Measurements from ENCODE around the gene LHX3.

LHX3 gene

DNA sequence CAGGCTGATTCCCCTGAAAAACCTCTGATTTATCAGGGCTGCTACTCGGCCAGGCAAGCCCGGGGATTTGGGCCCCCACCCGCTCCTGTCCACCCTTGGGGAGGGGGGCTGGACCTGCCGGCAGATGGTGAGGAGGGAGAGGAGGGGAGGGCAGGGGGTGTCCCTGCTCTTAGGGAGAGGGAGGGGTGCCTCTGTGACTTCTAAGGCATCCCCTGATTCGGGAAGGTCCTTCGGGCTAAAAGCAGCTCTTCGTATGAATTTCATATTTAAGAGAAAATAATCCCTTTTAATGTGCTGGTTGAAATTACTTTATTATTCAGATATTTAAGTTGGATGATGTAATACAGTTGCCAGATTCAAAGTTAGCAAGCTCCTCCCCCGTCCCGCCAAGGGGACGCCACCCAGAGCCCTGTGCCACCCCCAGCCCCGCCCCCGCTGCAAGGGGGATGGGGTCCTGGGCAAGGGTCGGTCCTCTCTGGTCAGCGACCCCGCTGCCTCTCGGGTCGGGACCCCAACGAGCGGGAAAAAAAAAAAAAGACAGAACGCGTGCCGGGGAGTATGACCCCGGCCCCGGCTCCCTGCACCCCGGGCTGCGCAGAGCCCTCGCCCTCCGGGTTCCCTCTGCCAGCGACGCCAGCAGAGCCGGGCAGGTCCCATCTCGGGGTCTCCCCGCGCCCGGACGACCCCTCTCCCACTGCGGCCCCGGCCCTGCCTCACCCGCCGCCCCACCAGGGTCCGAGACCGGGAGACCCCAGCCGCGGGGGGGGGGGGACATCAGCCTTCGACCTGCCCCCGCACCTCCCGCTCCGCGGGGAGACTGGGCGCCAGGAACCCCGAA lies 12.4 kb downstream of the LHX3 start:
- DNase-seq (no peak), ATAC-seq (no peak)

- ATAC-seq (no peak), DNase-seq (no peak)
Observed at GRCh38 chr9:136191960-136192286, 13.0 kb downstream of the LHX3 start.

DNA sequence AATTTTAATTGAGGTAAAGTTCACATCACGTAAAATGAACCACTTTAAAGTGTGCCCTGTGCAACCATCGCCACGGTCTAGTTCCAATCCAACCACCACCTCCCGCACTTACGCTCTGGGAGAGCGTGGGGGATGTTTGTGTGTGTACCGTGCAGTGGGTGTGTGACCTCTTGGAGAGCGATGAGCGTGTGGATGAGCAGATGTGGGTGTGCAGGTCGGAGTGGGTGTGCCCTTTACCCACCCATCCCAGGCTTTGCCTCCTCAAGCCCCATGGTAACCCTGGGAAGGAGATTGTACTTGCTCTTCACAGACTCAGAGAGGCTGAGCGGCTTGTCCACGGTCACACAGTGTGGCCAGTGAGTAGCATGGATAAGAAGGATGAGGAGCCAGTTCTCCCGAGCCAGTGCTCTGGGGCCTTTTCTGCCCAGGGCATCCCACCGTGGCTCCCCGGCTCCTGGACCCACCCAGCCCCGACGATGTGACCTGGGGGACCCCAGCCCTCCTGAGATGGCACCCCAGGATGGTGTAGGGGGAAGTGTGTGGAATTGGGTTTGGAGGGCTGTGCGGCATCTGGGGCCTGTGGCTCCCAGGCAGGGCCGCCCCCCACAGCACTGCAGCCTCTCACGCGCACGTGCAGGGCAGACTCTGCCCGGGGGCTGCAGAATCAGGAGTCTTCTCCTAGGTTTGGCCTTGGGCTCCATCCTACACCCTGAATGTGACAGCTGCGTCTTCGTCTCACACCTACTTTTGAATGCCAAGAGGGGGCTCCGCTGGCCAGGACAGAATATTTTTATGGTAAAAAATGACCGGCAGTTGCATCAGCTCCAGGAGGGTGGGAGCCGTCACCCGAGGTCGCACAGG lies 13.6 kb downstream of the LHX3 start:
- DNase-seq (no peak), ATAC-seq (no peak)

GRCh38 chr9:136190656-136191055 lies 14.3 kb downstream of the LHX3 start:
- no peak for DNase-seq
- no peak for ATAC-seq

DNA sequence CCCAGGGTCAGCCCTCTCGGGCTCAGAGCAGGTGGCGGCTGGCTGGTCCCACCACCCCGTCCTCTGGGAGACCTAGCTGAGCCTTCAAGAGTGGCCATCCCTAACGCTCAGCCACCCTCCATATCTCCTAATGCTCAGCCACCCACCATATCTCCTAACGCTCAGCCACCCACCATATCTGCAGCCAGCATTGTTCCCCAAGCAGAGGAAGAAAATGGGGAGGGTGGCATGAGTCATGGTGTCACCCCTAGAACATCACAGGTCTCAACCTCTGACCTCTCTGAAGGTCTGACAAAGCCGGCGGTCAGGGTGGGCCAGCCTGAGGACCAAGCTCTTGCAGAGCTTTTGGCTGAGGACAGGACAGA lies 14.7 kb downstream of the LHX3 start:
- DNase-seq (no peak), ATAC-seq (no peak)

- ATAC-seq: no peak
- DNase-seq: no peak
Observed at GRCh38 chr9:136189394-136190236, 15.3 kb downstream of the LHX3 start.

DNA sequence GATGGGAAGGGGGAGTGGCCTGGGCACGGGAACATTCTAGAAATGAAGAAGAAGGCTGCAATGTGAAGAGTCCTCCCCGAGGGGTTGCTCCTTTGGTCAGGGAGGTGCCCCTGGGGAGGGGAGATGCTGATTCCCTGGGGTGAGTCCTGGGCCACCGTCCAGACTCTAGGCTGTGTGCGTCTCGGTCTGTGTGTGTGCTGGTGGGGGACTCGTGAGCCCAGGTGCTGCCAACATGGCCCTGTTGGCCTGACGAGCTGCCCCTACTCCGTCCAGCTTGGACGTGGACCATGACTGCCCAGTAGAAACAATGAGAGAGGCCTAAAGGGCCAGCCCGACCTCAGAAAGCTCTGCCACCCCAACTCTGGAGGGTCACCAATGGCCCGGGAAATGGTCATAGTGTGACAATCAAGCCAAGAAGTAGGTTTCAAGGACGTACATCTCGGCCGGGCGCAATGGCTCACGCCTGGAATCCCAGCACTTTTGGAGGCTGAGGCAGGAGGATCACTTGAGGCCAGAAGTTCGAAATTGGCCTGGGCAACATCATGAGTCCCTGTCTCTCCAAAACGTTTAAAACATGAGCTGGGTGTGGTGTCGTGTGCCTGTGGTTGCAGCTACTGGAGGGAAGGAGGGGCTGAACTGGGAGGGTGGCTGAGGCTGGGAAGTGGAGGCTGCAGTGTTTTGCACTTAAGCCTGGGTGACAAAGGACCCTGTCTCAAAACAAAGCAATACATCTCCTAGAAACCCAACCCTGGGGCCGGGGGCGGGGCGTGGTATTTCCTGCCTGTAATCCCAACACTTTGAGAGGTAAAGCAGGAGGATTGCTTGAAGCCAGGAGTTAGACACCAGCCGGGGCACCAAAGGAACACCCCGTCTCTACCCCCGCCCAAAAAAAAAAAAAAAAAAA lies 17.0 kb downstream of the LHX3 start:
- no peak for DNase-seq
- ATAC-seq: no peak

GRCh38 chr9:136187197-136187596 lies 17.7 kb downstream of the LHX3 start:
- ATAC-seq: no peak
- no peak for DNase-seq

DNA sequence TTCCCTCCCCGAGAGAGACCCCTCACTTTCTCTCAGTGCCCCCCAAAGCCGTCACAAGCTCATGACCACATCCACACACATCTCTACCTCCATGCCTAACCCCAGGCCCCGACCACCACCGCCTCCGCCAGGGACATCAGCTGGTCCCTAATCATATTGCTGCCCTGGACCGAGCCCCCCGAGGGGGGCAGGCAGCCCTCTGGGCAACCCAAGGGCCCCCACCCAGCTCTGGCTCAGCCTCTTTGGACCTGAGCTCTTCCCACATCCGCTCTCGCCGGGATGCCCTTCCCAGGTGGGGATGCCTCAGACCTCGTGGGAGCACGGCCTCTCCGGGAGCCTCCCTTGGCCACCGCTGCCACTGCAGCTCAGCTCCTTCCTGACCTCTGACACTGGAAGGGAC lies 18.5 kb downstream of the LHX3 start:
- no peak for DNase-seq

GRCh38 chr9:136185596-136186366 lies 19.1 kb downstream of the LHX3 start:
- ATAC-seq (no peak), DNase-seq (no peak)

More for the DNA sequence above, 18.5 kb downstream of the LHX3 start:
- ATAC-seq: no peak

- ATAC-seq (no peak), DNase-seq (no peak)
Observed at GRCh38 chr9:136185066-136185465, 19.9 kb downstream of the LHX3 start.

DNA sequence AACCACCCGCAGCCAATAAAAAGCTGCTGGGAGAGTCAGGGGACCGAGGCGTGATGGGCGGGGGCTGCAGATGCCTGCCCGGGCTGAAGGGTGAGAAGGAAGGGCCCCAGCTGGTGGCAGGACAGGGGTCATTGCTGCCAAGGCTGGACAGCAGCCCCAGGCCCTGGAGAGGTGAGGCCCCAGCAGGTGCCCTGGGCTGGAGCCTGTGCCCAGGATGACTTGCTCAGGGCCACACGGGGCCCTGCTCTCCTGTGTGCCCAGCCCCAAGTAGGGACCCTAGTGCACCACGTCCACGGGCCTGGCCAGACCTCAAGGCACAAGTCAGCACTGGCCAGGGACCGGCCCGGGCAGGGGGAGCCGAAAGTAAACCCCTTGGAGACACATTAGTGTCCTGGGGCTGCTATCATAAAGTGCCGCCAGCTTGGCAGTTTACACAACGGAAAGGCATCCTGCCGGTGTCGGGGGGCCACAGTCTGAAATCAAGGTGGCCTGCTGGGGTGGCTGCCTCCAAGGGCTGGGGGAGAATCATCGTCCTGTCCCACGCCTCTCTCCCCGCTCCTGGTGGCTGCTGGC lies 22.0 kb downstream of the LHX3 start:
- ATAC-seq (no peak), DNase-seq (no peak)

- DNase-seq: no peak
- ATAC-seq: no peak
Observed at GRCh38 chr9:136182420-136182787, 22.5 kb downstream of the LHX3 start.

DNA sequence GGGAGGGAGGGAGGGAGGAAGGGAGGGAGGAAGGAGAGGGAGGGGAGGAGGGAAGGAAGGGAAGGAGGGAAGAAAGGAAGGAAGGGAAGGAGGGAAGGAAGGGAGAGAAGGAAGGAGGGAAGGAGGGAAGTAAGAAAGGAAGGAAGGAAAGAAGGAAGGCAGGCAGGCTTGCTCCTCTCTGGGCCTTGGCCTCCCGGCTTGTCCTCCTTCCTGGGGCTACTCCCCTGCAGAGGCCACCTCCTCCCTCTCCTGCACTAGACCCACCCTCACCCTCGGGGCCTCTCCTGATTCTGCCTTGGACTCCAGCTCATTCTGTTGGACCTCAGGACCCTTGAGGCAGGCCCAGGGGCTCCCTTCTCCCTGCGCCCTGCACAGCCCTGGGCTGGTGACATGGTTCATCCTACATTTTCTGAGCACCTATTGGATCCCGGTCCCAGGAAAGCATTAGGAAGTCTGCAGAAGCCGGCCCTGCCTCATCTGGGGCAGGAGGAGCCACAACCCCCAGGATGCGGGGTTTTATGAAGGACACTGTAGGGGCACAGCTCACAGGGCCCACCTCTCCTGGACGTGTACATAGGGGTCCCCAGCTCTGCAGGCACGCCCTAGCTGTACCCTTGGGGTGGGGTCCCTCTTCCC lies 23.0 kb downstream of the LHX3 start:
- ATAC-seq (no peak), DNase-seq (no peak)

- ATAC-seq: no peak
- no peak for DNase-seq
Observed at GRCh38 chr9:136180586-136180985, 24.3 kb downstream of the LHX3 start.

DNA sequence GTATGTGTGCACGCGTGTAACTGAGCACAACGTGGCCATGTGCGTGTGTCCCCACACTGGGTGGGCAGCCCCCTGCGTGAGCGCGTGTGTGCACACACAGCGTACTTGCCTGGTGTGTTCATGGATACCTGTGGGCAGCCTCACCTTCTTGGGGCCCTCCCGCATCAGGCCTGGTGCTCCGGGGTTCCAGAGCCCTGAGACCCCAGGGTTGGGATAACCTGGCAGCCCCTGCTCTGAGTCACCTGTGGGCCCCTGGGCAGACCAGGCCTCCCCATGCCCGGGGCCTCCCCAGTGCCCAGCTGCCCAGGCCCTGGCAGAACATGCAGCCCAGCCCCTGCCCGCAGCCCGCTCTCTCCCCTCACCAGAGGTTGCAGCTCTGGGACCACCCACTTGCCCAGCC lies 25.2 kb downstream of the LHX3 start:
- DNase-seq (no peak), ATAC-seq (no peak)

DNA sequence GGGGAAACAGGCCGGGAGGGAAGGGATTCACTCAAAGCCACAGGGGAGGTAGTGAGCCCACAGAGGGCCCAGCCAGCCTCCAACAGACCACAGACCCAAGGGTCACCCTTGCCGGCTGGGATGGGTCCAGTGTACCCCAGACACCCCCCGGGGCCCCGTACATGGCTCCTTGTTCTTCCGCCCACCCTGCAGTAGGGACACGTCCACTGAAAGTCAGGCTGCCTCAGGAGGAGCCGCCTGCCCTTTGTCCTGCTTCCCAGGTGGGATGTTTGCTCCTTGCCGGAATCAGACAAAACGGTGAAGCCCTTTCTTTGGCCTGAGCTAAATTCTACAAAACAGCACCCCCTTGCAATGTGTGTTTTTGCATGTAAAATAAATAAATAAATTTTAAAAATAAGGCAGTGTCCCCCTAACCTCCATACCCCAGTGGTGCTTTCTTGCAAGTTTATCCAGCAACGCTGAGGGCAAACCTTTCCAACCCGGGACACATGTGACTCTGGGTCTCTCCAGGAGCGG lies 25.8 kb downstream of the LHX3 start:
- DNase-seq: no peak
- ATAC-seq: no peak

DNA sequence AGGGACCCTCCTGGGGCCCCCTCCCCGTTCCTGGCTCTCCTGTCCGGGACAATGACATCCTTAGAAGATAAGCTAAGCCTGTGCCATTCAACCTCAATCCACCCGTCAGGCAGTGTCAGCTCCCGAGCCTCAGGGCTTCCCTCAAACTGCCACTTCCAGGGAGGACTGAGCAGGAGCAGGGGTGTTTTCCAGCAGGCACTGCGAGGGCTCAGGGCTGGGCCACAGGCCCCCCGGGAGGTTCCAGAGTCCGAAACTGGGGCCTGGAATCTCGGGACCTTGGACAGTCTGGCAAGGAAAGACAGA lies 26.2 kb downstream of the LHX3 start:
- DNase-seq: no peak
- ATAC-seq: no peak

DNA sequence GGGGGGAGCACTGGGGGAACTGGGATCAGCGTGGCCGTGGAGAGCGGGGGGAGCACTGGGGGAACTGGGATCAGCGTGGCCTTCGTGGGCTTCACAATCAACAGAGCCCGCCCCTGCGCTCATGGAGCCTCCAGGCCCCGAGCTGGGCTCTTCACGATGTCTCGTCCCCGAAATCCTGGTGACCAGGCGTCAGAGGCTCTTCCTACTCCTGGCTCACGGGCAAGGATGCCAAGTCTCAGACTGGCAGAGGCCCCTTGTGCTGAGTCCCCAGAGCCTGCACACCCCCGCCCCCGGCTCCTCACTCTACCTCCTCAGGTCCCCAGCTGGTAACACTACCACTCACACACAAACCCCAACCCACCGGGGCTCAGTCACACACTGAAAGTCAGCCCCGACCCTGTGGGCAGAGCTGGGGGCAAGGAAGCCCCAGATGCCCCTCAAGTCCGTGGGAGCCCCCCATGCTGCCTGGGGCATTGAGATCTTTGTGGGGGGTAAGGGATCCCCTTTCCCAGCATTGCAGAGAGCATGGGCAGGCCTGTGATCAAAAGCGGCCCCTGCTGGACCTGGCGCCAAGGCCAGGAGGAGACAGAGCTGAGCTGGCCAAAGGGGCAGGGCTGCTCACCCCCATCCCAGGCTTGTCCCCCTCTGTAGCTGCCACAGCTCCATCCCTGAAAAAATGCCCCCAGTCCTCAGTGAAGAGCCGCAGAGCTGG lies 26.7 kb downstream of the LHX3 start:
- ATAC-seq (no peak), DNase-seq (no peak)

All from stimulated activated naive CD8-positive, alpha-beta T cell treated with anti-CD3 and anti-CD28 coated beads, Interleukin-15, Interleukin-2, amounts not matched to agents 100 U/mL and 50 U/mL, for 24 hours (primary cell).